Measurements from ENCODE around the gene ZNF554. TPM values are rescaled to one million over a fixed set of nuclear protein-coding genes. Genes with fewer than 3 reads are reported as not detected.

The ZNF554 gene
- total and polyA plus RNA-seq, 2 experiments from 2014 or later = 2.0 to 7.5 TPM

DNA sequence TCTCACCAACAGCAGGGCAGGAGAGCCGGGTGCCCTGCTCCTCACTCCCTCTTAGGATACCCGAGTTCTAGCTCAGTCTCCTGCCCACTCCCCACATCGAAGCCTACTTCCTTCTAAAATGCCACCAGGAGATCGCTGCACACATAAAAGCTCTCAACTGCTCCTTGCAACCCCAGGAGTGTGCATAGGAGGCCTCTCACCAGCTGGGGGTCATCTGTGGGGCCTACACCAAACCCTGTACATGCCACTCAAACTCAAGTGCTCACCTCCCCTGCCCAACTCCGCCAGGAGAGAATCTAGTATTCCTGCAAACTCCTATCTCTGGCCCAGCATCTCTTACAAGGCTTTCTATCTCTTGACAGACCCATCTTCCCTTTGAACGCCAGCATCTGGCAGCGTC, 39.4 kb upstream of the ZNF554 start (continued):
- TF ChIP-seq, protein P1, sequence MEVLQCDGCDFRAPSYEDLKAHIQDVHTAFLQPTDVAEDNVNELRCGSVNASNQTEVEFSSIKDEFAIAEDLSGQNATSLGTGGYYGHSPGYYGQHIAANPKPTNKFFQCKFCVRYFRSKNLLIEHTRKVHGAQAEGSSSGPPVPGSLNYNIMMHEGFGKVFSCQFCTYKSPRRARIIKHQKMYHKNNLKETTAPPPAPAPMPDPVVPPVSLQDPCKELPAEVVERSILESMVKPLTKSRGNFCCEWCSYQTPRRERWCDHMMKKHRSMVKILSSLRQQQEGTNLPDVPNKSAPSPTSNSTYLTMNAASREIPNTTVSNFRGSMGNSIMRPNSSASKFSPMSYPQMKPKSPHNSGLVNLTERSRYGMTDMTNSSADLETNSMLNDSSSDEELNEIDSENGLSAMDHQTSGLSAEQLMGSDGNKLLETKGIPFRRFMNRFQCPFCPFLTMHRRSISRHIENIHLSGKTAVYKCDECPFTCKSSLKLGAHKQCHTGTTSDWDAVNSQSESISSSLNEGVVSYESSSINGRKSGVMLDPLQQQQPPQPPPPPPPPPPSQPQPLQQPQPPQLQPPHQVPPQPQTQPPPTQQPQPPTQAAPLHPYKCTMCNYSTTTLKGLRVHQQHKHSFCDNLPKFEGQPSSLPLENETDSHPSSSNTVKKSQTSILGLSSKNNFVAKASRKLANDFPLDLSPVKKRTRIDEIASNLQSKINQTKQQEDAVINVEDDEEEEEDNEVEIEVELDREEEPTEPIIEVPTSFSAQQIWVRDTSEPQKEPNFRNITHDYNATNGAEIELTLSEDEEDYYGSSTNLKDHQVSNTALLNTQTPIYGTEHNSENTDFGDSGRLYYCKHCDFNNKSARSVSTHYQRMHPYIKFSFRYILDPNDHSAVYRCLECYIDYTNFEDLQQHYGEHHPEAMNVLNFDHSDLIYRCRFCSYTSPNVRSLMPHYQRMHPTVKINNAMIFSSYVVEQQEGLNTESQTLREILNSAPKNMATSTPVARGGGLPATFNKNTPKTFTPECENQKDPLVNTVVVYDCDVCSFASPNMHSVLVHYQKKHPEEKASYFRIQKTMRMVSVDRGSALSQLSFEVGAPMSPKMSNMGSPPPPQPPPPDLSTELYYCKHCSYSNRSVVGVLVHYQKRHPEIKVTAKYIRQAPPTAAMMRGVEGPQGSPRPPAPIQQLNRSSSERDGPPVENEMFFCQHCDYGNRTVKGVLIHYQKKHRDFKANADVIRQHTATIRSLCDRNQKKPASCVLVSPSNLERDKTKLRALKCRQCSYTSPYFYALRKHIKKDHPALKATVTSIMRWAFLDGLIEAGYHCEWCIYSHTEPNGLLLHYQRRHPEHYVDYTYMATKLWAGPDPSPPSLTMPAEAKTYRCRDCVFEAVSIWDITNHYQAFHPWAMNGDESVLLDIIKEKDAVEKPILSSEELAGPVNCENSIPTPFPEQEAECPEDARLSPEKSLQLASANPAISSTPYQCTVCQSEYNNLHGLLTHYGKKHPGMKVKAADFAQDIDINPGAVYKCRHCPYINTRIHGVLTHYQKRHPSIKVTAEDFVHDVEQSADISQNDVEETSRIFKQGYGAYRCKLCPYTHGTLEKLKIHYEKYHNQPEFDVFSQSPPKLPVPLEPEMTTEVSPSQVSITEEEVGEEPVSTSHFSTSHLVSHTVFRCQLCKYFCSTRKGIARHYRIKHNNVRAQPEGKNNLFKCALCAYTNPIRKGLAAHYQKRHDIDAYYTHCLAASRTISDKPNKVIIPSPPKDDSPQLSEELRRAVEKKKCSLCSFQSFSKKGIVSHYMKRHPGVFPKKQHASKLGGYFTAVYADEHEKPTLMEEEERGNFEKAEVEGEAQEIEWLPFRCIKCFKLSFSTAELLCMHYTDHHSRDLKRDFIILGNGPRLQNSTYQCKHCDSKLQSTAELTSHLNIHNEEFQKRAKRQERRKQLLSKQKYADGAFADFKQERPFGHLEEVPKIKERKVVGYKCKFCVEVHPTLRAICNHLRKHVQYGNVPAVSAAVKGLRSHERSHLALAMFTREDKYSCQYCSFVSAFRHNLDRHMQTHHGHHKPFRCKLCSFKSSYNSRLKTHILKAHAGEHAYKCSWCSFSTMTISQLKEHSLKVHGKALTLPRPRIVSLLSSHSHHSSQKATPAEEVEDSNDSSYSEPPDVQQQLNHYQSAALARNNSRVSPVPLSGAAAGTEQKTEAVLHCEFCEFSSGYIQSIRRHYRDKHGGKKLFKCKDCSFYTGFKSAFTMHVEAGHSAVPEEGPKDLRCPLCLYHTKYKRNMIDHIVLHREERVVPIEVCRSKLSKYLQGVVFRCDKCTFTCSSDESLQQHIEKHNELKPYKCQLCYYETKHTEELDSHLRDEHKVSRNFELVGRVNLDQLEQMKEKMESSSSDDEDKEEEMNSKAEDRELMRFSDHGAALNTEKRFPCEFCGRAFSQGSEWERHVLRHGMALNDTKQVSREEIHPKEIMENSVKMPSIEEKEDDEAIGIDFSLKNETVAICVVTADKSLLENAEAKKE (CRISPR knock-in tag; IDR thresholded peaks at IDR 0.05) = no peak
- no peak for TF ChIP-seq EZH2phosphoT487 (IDR thresholded peaks at IDR 0.05; ENCODE audit: unreplicated experiment)
- TF ChIP-seq EZH2 (IDR thresholded peaks at IDR 0.05; ENCODE audit: low read depth, unreplicated experiment) = no peak
- TF ChIP-seq, protein P2, sequence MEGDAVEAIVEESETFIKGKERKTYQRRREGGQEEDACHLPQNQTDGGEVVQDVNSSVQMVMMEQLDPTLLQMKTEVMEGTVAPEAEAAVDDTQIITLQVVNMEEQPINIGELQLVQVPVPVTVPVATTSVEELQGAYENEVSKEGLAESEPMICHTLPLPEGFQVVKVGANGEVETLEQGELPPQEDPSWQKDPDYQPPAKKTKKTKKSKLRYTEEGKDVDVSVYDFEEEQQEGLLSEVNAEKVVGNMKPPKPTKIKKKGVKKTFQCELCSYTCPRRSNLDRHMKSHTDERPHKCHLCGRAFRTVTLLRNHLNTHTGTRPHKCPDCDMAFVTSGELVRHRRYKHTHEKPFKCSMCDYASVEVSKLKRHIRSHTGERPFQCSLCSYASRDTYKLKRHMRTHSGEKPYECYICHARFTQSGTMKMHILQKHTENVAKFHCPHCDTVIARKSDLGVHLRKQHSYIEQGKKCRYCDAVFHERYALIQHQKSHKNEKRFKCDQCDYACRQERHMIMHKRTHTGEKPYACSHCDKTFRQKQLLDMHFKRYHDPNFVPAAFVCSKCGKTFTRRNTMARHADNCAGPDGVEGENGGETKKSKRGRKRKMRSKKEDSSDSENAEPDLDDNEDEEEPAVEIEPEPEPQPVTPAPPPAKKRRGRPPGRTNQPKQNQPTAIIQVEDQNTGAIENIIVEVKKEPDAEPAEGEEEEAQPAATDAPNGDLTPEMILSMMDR (conservative IDR thresholded peaks at IDR 0.05; ENCODE audit: low read depth in 2 of 2) = no peak

DNA sequence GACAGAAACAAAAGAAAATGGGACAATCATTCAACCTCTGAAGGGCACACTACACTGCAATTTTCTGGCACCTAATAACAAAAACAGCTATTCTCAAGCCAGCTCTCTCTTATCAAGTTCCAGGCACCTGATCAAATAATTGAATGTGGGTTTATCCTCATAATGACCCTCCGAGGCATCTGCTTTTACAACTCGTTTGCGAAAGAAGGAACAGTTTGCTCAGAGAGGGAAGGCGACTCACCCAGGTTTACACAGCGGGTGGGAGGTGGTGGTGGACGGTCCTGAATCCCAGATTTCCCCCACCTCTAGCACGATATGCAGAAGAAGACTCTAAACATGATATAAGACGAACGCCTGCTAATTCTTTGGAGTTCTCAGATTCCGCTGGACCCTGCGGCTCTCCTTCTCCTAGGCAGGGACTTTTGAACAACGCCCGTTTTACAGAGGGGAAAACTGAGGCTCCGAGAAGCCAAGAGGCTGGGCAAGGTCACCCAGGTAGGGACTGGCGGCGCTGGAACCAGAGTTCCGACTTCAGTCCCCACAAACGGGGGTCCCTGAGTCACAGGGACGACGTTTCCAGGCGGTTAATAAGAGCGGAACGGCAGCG, 37.2 kb upstream of the ZNF554 start:
- Mint-ChIP-seq H3K27me3 (ENCODE audit: insufficient read depth, low read depth, poor library complexity) (peaks cover 13% of the 10 kb centered on the region), H3K9me3 (peaks cover 4% of the 10 kb centered on the region; the same call in 1 of the 3 replicates), H3K36me3 (ENCODE audit: low read depth) (peaks cover 25% of the 10 kb centered on the region), H3K4me1 (peaks cover 26% of the 10 kb centered on the region), H3K27ac (peak overlapping the region; percentile 92), H3K4me3 (peak overlapping the region; percentile 93)
- Histone ChIP-seq H3K36me3 (ENCODE audit: insufficient read depth) (no peaks in the 10 kb centered on the region), H3K79me2 (replicated peaks; ENCODE audit: insufficient read depth) (peaks cover 75% of the 10 kb centered on the region), H3K27ac (ENCODE audit: low read depth) (0 out of 2 replicates have a peak overlapping the region, but pooled peaks have one; percentile 39), H4K20me1 (replicated peaks; ENCODE audit: insufficient read depth) (peaks cover 52% of the 10 kb centered on the region), H3K27me3 (ENCODE audit: insufficient read depth) (no peaks in the 10 kb centered on the region), H3K9me2 (ENCODE audit: insufficient read depth) (no peaks in the 10 kb centered on the region), H3F3A (replicated peaks; ENCODE audit: low read depth) (0 out of 2 replicates have a peak, but pooled peaks cover 5% of the 10 kb centered on the region), H3K4me3 (peak overlapping the region; percentile 98), H3K4me1 (ENCODE audit: insufficient read depth) (peaks cover 14% of the 10 kb centered on the region), H2AFZ (no peak overlapping the region), H3K4me2 (peak overlapping the region; percentile 99)
- DNase-seq (ENCODE audit: low spot score) = no peak
- no peak for ATAC-seq
- TF ChIP-seq CREB1 (CRISPR knock-in tag; IDR thresholded peaks at IDR 0.05; ENCODE audit: low read depth) = no peak
- no peak for TF ChIP-seq STAT1 (IDR thresholded peaks at IDR 0.05; ENCODE audit: unreplicated experiment)
- no peak for TF ChIP-seq JUNB (IDR thresholded peaks at IDR 0.05; ENCODE audit: unreplicated experiment)
- TF ChIP-seq, protein P3, sequence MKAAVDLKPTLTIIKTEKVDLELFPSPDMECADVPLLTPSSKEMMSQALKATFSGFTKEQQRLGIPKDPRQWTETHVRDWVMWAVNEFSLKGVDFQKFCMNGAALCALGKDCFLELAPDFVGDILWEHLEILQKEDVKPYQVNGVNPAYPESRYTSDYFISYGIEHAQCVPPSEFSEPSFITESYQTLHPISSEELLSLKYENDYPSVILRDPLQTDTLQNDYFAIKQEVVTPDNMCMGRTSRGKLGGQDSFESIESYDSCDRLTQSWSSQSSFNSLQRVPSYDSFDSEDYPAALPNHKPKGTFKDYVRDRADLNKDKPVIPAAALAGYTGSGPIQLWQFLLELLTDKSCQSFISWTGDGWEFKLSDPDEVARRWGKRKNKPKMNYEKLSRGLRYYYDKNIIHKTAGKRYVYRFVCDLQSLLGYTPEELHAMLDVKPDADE (IDR thresholded peaks at IDR 0.05) = no peak
- TF ChIP-seq POLR2AphosphoS5 (IDR thresholded peaks at IDR 0.05; ENCODE audit: low read depth) = no peak
- TF ChIP-seq, protein P2 (conservative IDR thresholded peaks at IDR 0.05; ENCODE audit: low read depth in 2 of 2) = no peak
- no peak for TF ChIP-seq ZNF114 (CRISPR knock-in tag; IDR thresholded peaks at IDR 0.05)

All from GM23338 (cell line).